OCI-LY1 (cell line): ENCODE data around the gene MRPL48.

Source experiments
- H2AFZ ChIP-seq: fragments of 200-600 bp; sonication (generic), shearing (Covaris generic); 2 replicates; pipeline ENCODE4 v1.6.0; 2014; ENCODE audit warnings: antibody characterized with exemption, mild to moderate bottlenecking, low read length
- H3F3A ChIP-seq: fragments of 200-600 bp; sonication (generic), shearing (Covaris generic); 2 replicates; pipeline ENCODE4 v1.6.0; 2014; ENCODE audit warnings: mild to moderate bottlenecking, antibody characterized with exemption, low read length, moderate library complexity; ENCODE audit not compliant: insufficient read depth
- H3K27ac ChIP-seq: fragments of 200-600 bp; sonication (generic); 2 replicates; pipeline ENCODE4 v1.5.1; 2014; ENCODE audit warnings: low read length, mixed run types, mild to moderate bottlenecking, low read depth; ENCODE audit not compliant: poor library complexity, severe bottlenecking
- H3K27me3 ChIP-seq: fragments of 200-600 bp; sonication (generic); 2 replicates; pipeline ENCODE4 v1.6.0; 2014; ENCODE audit warnings: antibody characterized with exemption, mild to moderate bottlenecking, low read length, moderate library complexity; ENCODE audit not compliant: insufficient read depth
- H3K36me3 ChIP-seq: fragments of 200-600 bp; sonication (generic); 2 replicates; pipeline ENCODE4 v1.6.1; 2014; ENCODE audit warnings: mild to moderate bottlenecking, antibody characterized with exemption, low read length, moderate library complexity, mixed read lengths; ENCODE audit not compliant: insufficient read depth
- H3K4me1 ChIP-seq: fragments of 200-600 bp; sonication (generic); 2 replicates; pipeline ENCODE4 v1.5.1; 2014; ENCODE audit warnings: mild to moderate bottlenecking, low read length, moderate library complexity; ENCODE audit not compliant: insufficient read depth, severe bottlenecking
- H3K4me2 ChIP-seq: fragments of 200-600 bp; sonication (generic), shearing (Covaris generic); 2 replicates; pipeline ENCODE4 v1.6.1; 2014; ENCODE audit warnings: low read length
- H3K4me3 ChIP-seq: fragments of 200-600 bp; sonication (generic); 2 replicates; pipeline ENCODE4 v1.5.1; 2014; ENCODE audit warnings: low read length, low read depth, mild to moderate bottlenecking, mixed read lengths; ENCODE audit not compliant: poor library complexity, severe bottlenecking
- H3K79me2 ChIP-seq: fragments of 200-600 bp; shearing (Covaris generic); 2 replicates; pipeline ENCODE4 v1.6.1; 2016; ENCODE audit warnings: mixed run types, low read length, mixed read lengths; ENCODE audit not compliant: insufficient read depth
- H3K9ac ChIP-seq: fragments of 200-600 bp; sonication (generic), shearing (Covaris generic); 2 replicates; pipeline ENCODE4 v1.6.1; 2014; ENCODE audit warnings: mild to moderate bottlenecking, low read length, mixed read lengths
- H3K9me2 ChIP-seq: fragments of 200-600 bp; sonication (generic), shearing (Covaris generic); 2 replicates; pipeline ENCODE4 v1.6.1; 2014; ENCODE audit warnings: low read depth, mild to moderate bottlenecking, low read length, mixed read lengths
- H3K9me3 ChIP-seq: fragments of 200-600 bp; shearing (Covaris generic); 2 replicates; pipeline ENCODE4 v1.6.1; 2014; ENCODE audit warnings: low read length, mixed read lengths
- H4K20me1 ChIP-seq: fragments of 200-600 bp; sonication (generic), shearing (Covaris generic); 2 replicates; pipeline ENCODE4 v1.6.0; 2016; ENCODE audit warnings: mild to moderate bottlenecking, low read length; ENCODE audit not compliant: insufficient read depth
- EZH2 ChIP-seq: fragments of 200-600 bp; sonication (generic), shearing (Covaris generic); IDR thresholded peaks from 2 replicates; pipeline ENCODE4 v1.8.0; 2017; ENCODE audit warnings: borderline replicate concordance, mixed run types, mild to moderate bottlenecking, antibody characterized with exemption, low read length, moderate library complexity, mixed read lengths
- TF ChIP-seq, protein P1 (sequence below): fragments of 200-600 bp; sonication (generic), shearing (Covaris generic); IDR thresholded peaks from 2 replicates; pipeline ENCODE4 v1.5.1; 2017; ENCODE audit warnings: mild to moderate bottlenecking, antibody characterized with exemption, low read length, moderate library complexity, mixed read lengths

MRPL48 gene

DNA sequence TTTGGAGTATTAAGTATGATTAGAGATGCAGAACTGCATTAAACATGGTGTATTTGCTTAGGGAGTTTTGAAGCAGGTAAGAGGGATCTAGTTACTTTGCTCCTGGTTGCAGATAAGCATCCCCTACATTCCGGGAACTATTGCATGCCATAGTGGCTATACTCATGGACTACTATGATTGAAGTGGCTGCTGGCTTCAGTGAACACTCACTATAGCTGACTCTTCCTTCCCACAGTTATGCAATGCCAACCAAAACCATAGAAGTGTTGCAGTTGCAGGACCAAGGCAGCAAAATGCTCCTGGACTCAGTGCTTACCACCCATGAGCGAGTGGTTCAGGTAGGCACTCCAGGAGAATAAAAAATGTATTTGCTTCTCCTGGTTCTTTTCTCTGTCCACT is 72.0 kb downstream of the MRPL48 start:
- no peaks in the 10 kb centered on the region for H3K4me1 ChIP-seq
- H3F3A ChIP-seq = no peaks in the 10 kb centered on the region
- no peak overlapping the region for H2AFZ ChIP-seq
- TF ChIP-seq, protein P1, sequence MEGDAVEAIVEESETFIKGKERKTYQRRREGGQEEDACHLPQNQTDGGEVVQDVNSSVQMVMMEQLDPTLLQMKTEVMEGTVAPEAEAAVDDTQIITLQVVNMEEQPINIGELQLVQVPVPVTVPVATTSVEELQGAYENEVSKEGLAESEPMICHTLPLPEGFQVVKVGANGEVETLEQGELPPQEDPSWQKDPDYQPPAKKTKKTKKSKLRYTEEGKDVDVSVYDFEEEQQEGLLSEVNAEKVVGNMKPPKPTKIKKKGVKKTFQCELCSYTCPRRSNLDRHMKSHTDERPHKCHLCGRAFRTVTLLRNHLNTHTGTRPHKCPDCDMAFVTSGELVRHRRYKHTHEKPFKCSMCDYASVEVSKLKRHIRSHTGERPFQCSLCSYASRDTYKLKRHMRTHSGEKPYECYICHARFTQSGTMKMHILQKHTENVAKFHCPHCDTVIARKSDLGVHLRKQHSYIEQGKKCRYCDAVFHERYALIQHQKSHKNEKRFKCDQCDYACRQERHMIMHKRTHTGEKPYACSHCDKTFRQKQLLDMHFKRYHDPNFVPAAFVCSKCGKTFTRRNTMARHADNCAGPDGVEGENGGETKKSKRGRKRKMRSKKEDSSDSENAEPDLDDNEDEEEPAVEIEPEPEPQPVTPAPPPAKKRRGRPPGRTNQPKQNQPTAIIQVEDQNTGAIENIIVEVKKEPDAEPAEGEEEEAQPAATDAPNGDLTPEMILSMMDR = no peak
- no peak for TF ChIP-seq EZH2
- no peak overlapping the region for H3K27ac ChIP-seq
- no peak overlapping the region for H3K4me2 ChIP-seq
- no peaks in the 10 kb centered on the region for H3K27me3 ChIP-seq
- H3K4me3 ChIP-seq = no peak overlapping the region
- H3K36me3 ChIP-seq = peaks cover 49% of the 10 kb centered on the region
- no peaks in the 10 kb centered on the region for H3K79me2 ChIP-seq
- no peak overlapping the region for H3K9ac ChIP-seq
- no peaks in the 10 kb centered on the region for H4K20me1 ChIP-seq
- no peaks in the 10 kb centered on the region for H3K9me3 ChIP-seq
- H3K9me2 ChIP-seq = no peaks in the 10 kb centered on the region

DNA sequence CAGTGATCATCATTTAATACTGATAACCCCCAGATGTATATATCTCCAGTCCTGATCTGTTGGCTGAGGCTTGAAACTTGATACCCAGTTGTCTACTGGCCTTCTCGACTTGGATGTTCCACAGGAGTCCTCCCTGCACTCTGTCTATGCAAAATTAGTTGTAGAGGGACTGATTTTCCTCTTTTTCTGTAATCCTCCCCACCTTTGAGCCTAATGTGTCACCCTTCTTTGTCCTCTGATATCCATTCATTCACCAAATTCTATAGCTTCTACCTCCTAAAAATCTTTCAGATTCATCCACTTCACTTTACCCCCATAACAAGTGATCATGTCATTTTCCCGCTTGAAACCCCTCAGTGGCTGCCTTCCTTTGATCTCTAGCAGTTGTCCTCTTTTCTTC is 72.5 kb downstream of the MRPL48 start:
- Histone ChIP-seq H3K4me2 (no peak overlapping the region), H3K79me2 (no peaks in the 10 kb centered on the region), H3K4me3 (no peak overlapping the region), H3K27ac (no peak overlapping the region), H2AFZ (no peak overlapping the region), H3F3A (no peaks in the 10 kb centered on the region), H4K20me1 (no peaks in the 10 kb centered on the region), H3K4me1 (no peaks in the 10 kb centered on the region), H3K9ac (no peak overlapping the region), H3K27me3 (no peaks in the 10 kb centered on the region), H3K36me3 (peaks cover 51% of the 10 kb centered on the region), H3K9me2 (no peaks in the 10 kb centered on the region), H3K9me3 (no peaks in the 10 kb centered on the region)
- TF ChIP-seq, protein P1 = no peak
- no peak for TF ChIP-seq EZH2

DNA sequence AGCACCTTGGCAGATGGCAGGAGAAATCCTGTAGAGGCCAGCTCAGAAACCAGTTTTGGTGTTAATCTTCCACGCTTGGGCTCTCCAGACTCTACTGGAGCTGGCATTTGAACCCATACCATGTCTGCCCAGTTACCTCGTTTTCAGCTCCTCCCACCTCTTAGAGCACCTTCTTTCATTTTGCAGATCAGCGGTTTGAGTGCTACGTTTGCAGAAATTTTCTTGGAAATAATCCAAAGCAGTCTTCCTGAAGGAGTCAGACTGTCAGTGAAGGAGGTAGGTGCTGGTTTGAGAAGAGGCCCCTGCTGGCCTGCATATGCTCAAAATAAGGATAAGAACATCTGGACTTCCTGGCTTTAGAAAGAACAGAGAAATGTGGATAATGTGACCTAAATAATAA is 75.3 kb downstream of the MRPL48 start:
- no peaks in the 10 kb centered on the region for H3K9me2 ChIP-seq
- H3K4me2 ChIP-seq = no peak overlapping the region
- no peaks in the 10 kb centered on the region for H3F3A ChIP-seq
- H3K36me3 ChIP-seq = peaks cover 56% of the 10 kb centered on the region
- no peak overlapping the region for H2AFZ ChIP-seq
- no peak overlapping the region for H3K27ac ChIP-seq
- TF ChIP-seq, protein P1 = no peak
- TF ChIP-seq EZH2 = no peak
- no peaks in the 10 kb centered on the region for H4K20me1 ChIP-seq
- H3K4me1 ChIP-seq = no peaks in the 10 kb centered on the region
- H3K27me3 ChIP-seq = no peaks in the 10 kb centered on the region
- H3K4me3 ChIP-seq = no peak overlapping the region
- no peak overlapping the region for H3K9ac ChIP-seq
- H3K9me3 ChIP-seq = no peaks in the 10 kb centered on the region
- no peaks in the 10 kb centered on the region for H3K79me2 ChIP-seq
